IPS DF 19.7 (cell line): Measurements from ENCODE around the gene MRPL49.

Experiments used
- DNase-seq: peaks from one replicate; pipeline ENCODE4 v3.0.0-alpha.2; 2013; ENCODE audit warnings: low read depth, low spot score

The MRPL49 gene

GRCh38 chr11:65102142-65103095 is 19.7 kb upstream of the MRPL49 start:
- DNase-seq: no peak

GRCh38 chr11:65103476-65103875 is 18.6 kb upstream of the MRPL49 start:
- DNase-seq: no peak

GRCh38 chr11:65104628-65105027 is 17.5 kb upstream of the MRPL49 start:
- DNase-seq: no peak

GRCh38 chr11:65107078-65107477 is 15.0 kb upstream of the MRPL49 start:
- no peak for DNase-seq

GRCh38 chr11:65107751-65108468 is 14.2 kb upstream of the MRPL49 start:
- no peak for DNase-seq

- no peak for DNase-seq
These were observed 13.5 kb upstream of the MRPL49 start for GRCh38 chr11:65108469-65109123.

GRCh38 chr11:65109231-65110198 is 12.6 kb upstream of the MRPL49 start:
- no peak for DNase-seq

- DNase-seq: no peak
These were observed 11.7 kb upstream of the MRPL49 start for GRCh38 chr11:65110354-65110861.

- no peak for DNase-seq
These were observed 10.9 kb upstream of the MRPL49 start for GRCh38 chr11:65111159-65111743.

GRCh38 chr11:65111744-65112545 is 10.2 kb upstream of the MRPL49 start, which contains the start of gene TM7SF2:
Gene TM7SF2, plus strand, starts transcription at chr11:65111872. Its CDS starts 144 bp downstream, at chr11:65112016.
- no peak for DNase-seq

- DNase-seq: no peak
These were observed 9.4 kb upstream of the MRPL49 start for GRCh38 chr11:65112546-65113360.

GRCh38 chr11:65113361-65113756 is 8.8 kb upstream of the MRPL49 start:
- no peak for DNase-seq

GRCh38 chr11:65113839-65114238 is 8.3 kb upstream of the MRPL49 start:
- DNase-seq: no peak

GRCh38 chr11:65114538-65115171 is 7.5 kb upstream of the MRPL49 start:
- no peak for DNase-seq

- DNase-seq: no peak
These were observed 6.6 kb upstream of the MRPL49 start for GRCh38 chr11:65115361-65116082.

- DNase-seq: no peak
These were observed 5.5 kb upstream of the MRPL49 start for GRCh38 chr11:65116370-65117205.
